IMR-90 (cell line): Measurements from ENCODE around the gene APH1A. TPM values are rescaled to one million over a fixed set of nuclear protein-coding genes. Genes with fewer than 3 reads are reported as not detected.

ENCODE experiments used
- ATAC-seq: fragments of 200-7000 bp; cut with Tn5 transposase; 2 replicates; pipeline ENCODE4 v1.9.1; 2020; ENCODE audit warnings: low read depth, mild to moderate bottlenecking, moderate library complexity
- BruUV-seq: library from RNA; stranded (reverse); fragments of 400-500 nt; replicated peaks from 2 replicates; lab custom pipeline; 2021; lab: Mats Ljungman, UMichigan
- CTCF ChIA-PET: fragments of 300-600 bp; formaldehyde crosslinking; extraction: SDS; loops from one replicate; lab custom pipeline; 2021; ENCODE audit warnings: antibody characterized with exemption; lab: Yijun Ruan, JAX
- POLR2A ChIA-PET: fragments of 300-600 bp; sonication (Branson Sonifier 250); formaldehyde crosslinking; loops from one replicate; lab custom pipeline; 2022; ENCODE audit warnings: antibody characterized with exemption; ENCODE audit not compliant: unreplicated experiment; lab: Charles Lee
- DNase-seq: peaks from one replicate; pipeline ENCODE4 v3.0.0; 2013
- H2AFZ ChIP-seq: replicated peaks from 2 replicates; pipeline ENCODE3; 2013; ENCODE audit warnings: low read length, mild to moderate bottlenecking; ENCODE audit not compliant: poor library complexity
- H2AK5ac ChIP-seq: 2 replicates; pipeline ENCODE4 v1.6.1; 2013; ENCODE audit warnings: low read depth, low read length, inconsistent platforms
- H2AK9ac ChIP-seq: replicated peaks from 2 replicates; pipeline ENCODE3; 2013; ENCODE audit warnings: mild to moderate bottlenecking, low read depth, low read length, moderate library complexity; ENCODE audit not compliant: poor library complexity
- H2BK120ac ChIP-seq: 2 replicates; pipeline ENCODE4 v1.6.1; 2013; ENCODE audit warnings: low read depth, low read length, inconsistent platforms
- H2BK15ac ChIP-seq: 3 replicates; pipeline ENCODE4 v1.6.1; 2013; ENCODE audit warnings: low read depth, low read length, inconsistent platforms
- H2BK20ac ChIP-seq: 2 replicates; pipeline ENCODE4 v1.6.1; 2013; ENCODE audit warnings: low read depth, mild to moderate bottlenecking, inconsistent platforms, low read length, moderate library complexity
- H2BK5ac ChIP-seq: 2 replicates; pipeline ENCODE4 v1.6.1; 2013; ENCODE audit warnings: mild to moderate bottlenecking, low read depth, low read length, inconsistent platforms; ENCODE audit not compliant: poor library complexity, severe bottlenecking
- H3K14ac ChIP-seq: replicated peaks from 2 replicates; pipeline ENCODE4 v1.6.1; 2013; ENCODE audit warnings: low read depth, low read length, inconsistent platforms
- H3K18ac ChIP-seq: 2 replicates; pipeline ENCODE4 v1.6.1; 2013; ENCODE audit warnings: low read depth, low read length, control low read depth
- H3K23ac ChIP-seq: 2 replicates; pipeline ENCODE4 v1.6.1; 2013; ENCODE audit warnings: low read depth, low read length, inconsistent platforms
- H3K27ac ChIP-seq: 2 replicates; pipeline ENCODE4 v1.5.1; 2013; ENCODE audit warnings: mild to moderate bottlenecking, control low read depth, low read length; ENCODE audit not compliant: insufficient read depth
- H3K27me3 ChIP-seq: 2 replicates; pipeline ENCODE4 v1.6.1; 2013; ENCODE audit warnings: low read length; ENCODE audit not compliant: control insufficient read depth, insufficient read depth
- H3K36me3 ChIP-seq: 2 replicates; pipeline ENCODE4 v1.6.1; 2013; ENCODE audit warnings: low read length, mixed read lengths; ENCODE audit not compliant: control insufficient read depth, insufficient read depth
- H3K4ac ChIP-seq: 2 replicates; pipeline ENCODE4 v1.6.1; 2013; ENCODE audit warnings: low read depth, low read length, inconsistent platforms
- H3K4me1 ChIP-seq: 2 replicates; pipeline ENCODE4 v1.6.1; 2013; ENCODE audit warnings: low read length, mixed read lengths; ENCODE audit not compliant: control insufficient read depth, insufficient read depth
- H3K4me2 ChIP-seq: 2 replicates; pipeline ENCODE4 v1.6.1; 2013; ENCODE audit warnings: low read depth, mild to moderate bottlenecking, control low read depth, low read length, moderate library complexity
- H3K4me3 ChIP-seq: 2 replicates; pipeline ENCODE4 v1.5.1; 2013; ENCODE audit warnings: low read depth, mild to moderate bottlenecking, control low read depth, low read length, moderate library complexity; ENCODE audit not compliant: insufficient read depth
- H3K56ac ChIP-seq: 2 replicates; pipeline ENCODE4 v1.6.1; 2013; ENCODE audit warnings: low read length, inconsistent platforms; ENCODE audit not compliant: insufficient read depth; ENCODE audit errors: extremely low read depth
- H3K79me1 ChIP-seq, 2 experiments: 2 replicates each; pipeline ENCODE4 v1.6.1; 2013; ENCODE audit warnings: low read length in 2 of 2, inconsistent platforms in 1 of 2, low read depth in 1 of 2
- H3K9ac ChIP-seq: 2 replicates; pipeline ENCODE4 v1.6.1; 2013; ENCODE audit warnings: low read depth, low read length, control low read depth
- H3K9me1 ChIP-seq: 2 replicates; pipeline ENCODE4 v1.6.1; 2013; ENCODE audit warnings: low read length, inconsistent platforms; ENCODE audit not compliant: insufficient read depth
- H3K9me3 ChIP-seq: 2 replicates; pipeline ENCODE4 v1.6.1; 2013; ENCODE audit warnings: low read length; ENCODE audit not compliant: control insufficient read depth, insufficient read depth
- H4K20me1 ChIP-seq: 2 replicates; pipeline ENCODE4 v1.6.1; 2013; ENCODE audit warnings: low read length, inconsistent platforms; ENCODE audit not compliant: insufficient read depth
- H4K5ac ChIP-seq: 2 replicates; pipeline ENCODE4 v1.6.1; 2013; ENCODE audit warnings: mild to moderate bottlenecking, low read depth, low read length, control low read depth
- H4K8ac ChIP-seq, 2 experiments: 2 replicates each; pipeline ENCODE4 v1.6.1; 2013; ENCODE audit warnings: low read depth in 2 of 2, low read length in 2 of 2, control low read depth in 1 of 2, inconsistent platforms in 1 of 2
- H4K91ac ChIP-seq: 2 replicates; pipeline ENCODE4 v1.6.1; 2013; ENCODE audit warnings: low read depth, low read length, inconsistent platforms; ENCODE audit not compliant: insufficient read depth
- BHLHE40 ChIP-seq: fragments of 150-350 bp; IDR thresholded peaks from 2 replicates; pipeline ENCODE4 v1.6.1; 2016; ENCODE audit warnings: mild to moderate bottlenecking, low read depth, low read length
- CEBPB ChIP-seq: IDR thresholded peaks from 2 replicates; pipeline ENCODE4 v1.6.1; 2012; ENCODE audit warnings: low read depth, low read length, improper control_type of control experiment
- MAFK ChIP-seq: IDR thresholded peaks from 2 replicates; pipeline ENCODE4 v1.6.1; 2012; ENCODE audit warnings: low read depth, low read length, improper control_type of control experiment
- POLR2A ChIP-seq: IDR thresholded peaks from 2 replicates; pipeline ENCODE4 v1.6.1; 2012; ENCODE audit warnings: mild to moderate bottlenecking, low read depth, low read length
- RAD21 ChIP-seq: IDR thresholded peaks from 2 replicates; pipeline ENCODE4 v1.6.1; 2012; ENCODE audit warnings: low read length, improper control_type of control experiment
- RCOR1 ChIP-seq: IDR thresholded peaks from 2 replicates; pipeline ENCODE4 v1.6.1; 2012; ENCODE audit warnings: mild to moderate bottlenecking, low read length, improper control_type of control experiment; ENCODE audit not compliant: insufficient replicate concordance
- RFX5 ChIP-seq: IDR thresholded peaks from 2 replicates; pipeline ENCODE4 v1.8.0; 2012; ENCODE audit warnings: low read depth, mild to moderate bottlenecking, low read length, moderate library complexity
- WGBS, 2 experiments: methylation state at CpG; one replicate each; pipeline versions ENCODE4 v1.1.5 to v1.1.7; 2013; ENCODE audit warnings: missing lambda C conversion rate in 2 of 2; ENCODE audit not compliant: insufficient read length in 1 of 2; ENCODE audit errors: extremely low coverage in 2 of 2; 5-methylcytosine and 5-hydroxymethylcytosine counted together
- dilution Hi-C: fragments of 300-500 bp; cut with HindIII; formaldehyde crosslinking; loops from one replicate; pipeline ENCODE4 v1.14.3; 2018; ENCODE audit warnings: low sequenced_read_pairs; ENCODE audit not compliant: unreplicated experiment
- in situ Hi-C: fragments of 300-500 bp; cut with MboI; formaldehyde crosslinking; loops from 3 replicates; pipeline ENCODE4 v1.14.3; 2019; ENCODE audit warnings: low sequenced_read_pairs, inconsistent platforms, mixed read lengths
- intact Hi-C: fragments of 100-400 bp; cut with micrococcal nuclease; formaldehyde crosslinking; loops from 2 replicates; pipeline ENCODE4 v1.10.0; 2022
- polyA plus RNA-seq, 3 experiments: library from polyadenylated mRNA; depleted of rRNA; stranded (reverse); fragments of >200 nt; gene quantifications; 2 replicates each; pipeline ENCODE4 v1.2.3, GENCODE V29; 2012; ENCODE audit warnings: low replicate concordance in 1 of 3
- total RNA-seq: library from RNA; depleted of rRNA; stranded (reverse); fragments of >200 nt; gene quantifications from 2 replicates; pipeline ENCODE4 v1.2.3, GENCODE V29; 2012

The APH1A gene
- total and polyA plus RNA-seq, 2 of the 4 experiments (the other 2 are of a cell fraction), result 62.0 to 94.2 TPM

DNA sequence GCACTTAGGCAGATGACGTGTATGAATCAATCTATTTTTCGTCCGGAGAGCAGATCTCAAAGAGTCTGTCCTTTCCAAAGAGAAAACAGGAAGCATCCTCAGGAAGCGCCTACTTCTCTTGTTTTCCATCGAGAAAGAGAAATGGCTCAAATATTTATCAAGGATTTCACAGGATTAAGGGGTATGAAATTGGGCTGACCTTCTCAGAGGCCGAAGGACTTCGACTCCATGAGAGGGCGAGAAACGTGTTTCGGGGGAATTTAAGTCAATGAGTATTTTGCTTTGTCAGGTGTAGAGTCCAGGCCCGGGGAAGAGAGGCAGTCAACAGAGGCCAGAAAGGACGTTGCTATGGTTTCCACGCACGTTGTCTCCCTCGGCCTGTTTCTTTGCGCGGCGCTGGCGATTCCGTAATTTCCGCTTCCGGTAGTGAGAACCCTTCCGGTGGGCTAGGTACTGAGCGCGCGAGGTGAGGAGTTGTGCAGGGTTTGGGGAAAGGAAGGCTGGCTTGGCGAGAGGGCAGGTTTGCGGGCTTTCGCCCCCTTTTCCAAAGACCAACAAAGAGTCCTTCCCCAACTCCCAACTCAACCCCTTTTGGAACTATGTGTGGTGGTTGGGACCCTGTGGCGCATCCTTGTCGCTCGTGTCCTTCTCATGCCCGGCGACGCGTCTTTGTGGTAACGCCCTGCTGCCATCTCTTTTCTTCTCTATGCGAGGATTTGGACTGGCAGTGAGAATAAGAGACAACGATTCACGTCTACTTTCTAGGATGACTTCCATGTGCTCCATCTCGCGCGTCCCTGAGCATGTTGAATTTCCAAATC lies 24.8 kb upstream of the APH1A start, which contains the start of gene MRPS21 (continued):
- TF ChIP-seq RCOR1 (no peak), RAD21 (no peak)

DNA sequence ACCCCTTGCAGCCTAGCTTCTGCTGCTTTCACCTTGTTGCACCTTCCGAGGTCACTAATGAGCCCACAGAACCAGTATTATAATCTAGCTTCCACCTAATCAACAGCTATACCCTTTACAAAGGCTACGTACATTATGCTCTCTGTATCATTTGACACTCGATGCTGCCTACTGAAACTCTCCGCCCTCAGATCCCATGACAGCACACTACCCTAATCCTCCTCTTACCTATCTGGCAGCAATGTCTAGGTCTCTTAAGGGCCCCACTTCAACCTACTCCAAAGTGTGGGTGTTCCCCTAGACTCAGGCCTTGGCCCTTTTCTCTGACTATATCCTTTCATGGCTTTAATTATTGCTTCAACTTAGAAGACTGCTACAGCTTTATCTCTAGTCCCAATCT lies 20.0 kb upstream of the APH1A start:
- POLR2A ChIA-PET, result no interaction called here
- no peaks in the 10 kb centered on the region for H4K20me1 ChIP-seq
- H4K91ac ChIP-seq, result no peak overlapping the region
- H3K4ac ChIP-seq, result no peak overlapping the region
- H3K27me3 ChIP-seq, result no peaks in the 10 kb centered on the region
- no peak overlapping the region for H2BK15ac ChIP-seq
- H2AFZ ChIP-seq, result no peak overlapping the region
- no peak overlapping the region for H3K4me2 ChIP-seq
- H3K9me3 ChIP-seq, result no peaks in the 10 kb centered on the region
- peaks cover 4% of the 10 kb centered on the region for H3K9me1 ChIP-seq
- no peak overlapping the region for H2AK9ac ChIP-seq
- no peak overlapping the region for H4K5ac ChIP-seq
- CTCF ChIA-PET, result no interaction called here
- H3K14ac ChIP-seq, result no peak overlapping the region
- WGBS, 2 experiments, result 100% methylated on average over 4 of the region's 4 CpGs; no CpG with 5 or more reads in 1 of the 2 experiments
- dilution Hi-C loops, result no loop called here
- H2AK5ac ChIP-seq, result no peak overlapping the region
- no peak overlapping the region for H3K4me3 ChIP-seq
- no peak overlapping the region for H2BK5ac ChIP-seq
- DNase-seq (no peak), ATAC-seq (no peak)
- peaks cover 2% of the 10 kb centered on the region; the same call in 1 of the 2 replicates for H3K4me1 ChIP-seq
- TF ChIP-seq MAFK, result no peak
- TF ChIP-seq CEBPB, result no peak
- TF ChIP-seq RAD21, result no peak
- TF ChIP-seq POLR2A, result no peak
- TF ChIP-seq RFX5, result no peak
- TF ChIP-seq BHLHE40, result no peak
- H2BK120ac ChIP-seq, result no peak overlapping the region
- H3K27ac ChIP-seq, result no peak overlapping the region
- H3K36me3 ChIP-seq, result peaks cover 6% of the 10 kb centered on the region
- H3K9ac ChIP-seq, result no peak overlapping the region
- in situ Hi-C loops, result no loop called here
- H4K8ac ChIP-seq, result no peak overlapping the region
- no peak overlapping the region for H3K56ac ChIP-seq
- no peak overlapping the region for H3K18ac ChIP-seq
- intact Hi-C loops, result no loop called here
- H2BK20ac ChIP-seq, result no peak overlapping the region
- no peak overlapping the region for H3K23ac ChIP-seq
- BruUV-seq, result no TSS peak
- peaks cover 5 to 18% of the 10 kb centered on the region in 2 experiments; a peak in 3 of 4 replicates for H3K79me1 ChIP-seq
